ENCODE data around the gene SREBF2. TPM values are rescaled to one million over a fixed set of nuclear protein-coding genes. Genes with fewer than 3 reads are reported as not detected.

SREBF2 gene
- total RNA-seq, 6 experiments from 2014 or later: 29.3 to 42.1 (median 37.6) TPM

DNA sequence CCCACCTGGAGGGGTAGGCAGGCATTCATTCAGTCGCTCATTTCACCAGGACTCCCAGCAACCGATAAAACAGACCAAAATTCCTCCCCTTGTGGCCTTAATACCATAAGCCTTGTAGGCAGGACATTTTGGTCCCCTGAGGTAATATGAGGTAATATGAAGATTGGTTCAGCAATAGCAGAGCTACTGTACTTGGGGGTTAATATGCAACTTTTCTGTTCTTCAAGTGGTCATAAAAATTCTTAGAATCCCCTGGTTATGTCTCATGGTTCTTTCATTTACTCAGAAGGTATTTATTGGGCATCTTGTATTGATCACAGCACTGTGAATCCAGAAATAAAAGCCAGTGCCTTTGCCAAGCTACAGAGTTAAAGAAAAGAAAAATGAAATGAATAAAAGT lies 52.2 kb downstream of the SREBF2 start:
- Mint-ChIP-seq H3K27me3 (ENCODE audit: insufficient read depth) (no peaks in the 10 kb centered on the region), H3K4me1 (ENCODE audit: low read depth) (peaks cover 6% of the 10 kb centered on the region; the same call in 1 of the 2 replicates), H3K36me3 (ENCODE audit: low read depth) (peaks cover 43% of the 10 kb centered on the region), H3K9me3 (no peaks in the 10 kb centered on the region), H3K4me3 (no peak overlapping the region), H3K27ac (no peak overlapping the region)
- peak; percentile 6 for DNase-seq
- TF ChIP-seq, protein P1, sequence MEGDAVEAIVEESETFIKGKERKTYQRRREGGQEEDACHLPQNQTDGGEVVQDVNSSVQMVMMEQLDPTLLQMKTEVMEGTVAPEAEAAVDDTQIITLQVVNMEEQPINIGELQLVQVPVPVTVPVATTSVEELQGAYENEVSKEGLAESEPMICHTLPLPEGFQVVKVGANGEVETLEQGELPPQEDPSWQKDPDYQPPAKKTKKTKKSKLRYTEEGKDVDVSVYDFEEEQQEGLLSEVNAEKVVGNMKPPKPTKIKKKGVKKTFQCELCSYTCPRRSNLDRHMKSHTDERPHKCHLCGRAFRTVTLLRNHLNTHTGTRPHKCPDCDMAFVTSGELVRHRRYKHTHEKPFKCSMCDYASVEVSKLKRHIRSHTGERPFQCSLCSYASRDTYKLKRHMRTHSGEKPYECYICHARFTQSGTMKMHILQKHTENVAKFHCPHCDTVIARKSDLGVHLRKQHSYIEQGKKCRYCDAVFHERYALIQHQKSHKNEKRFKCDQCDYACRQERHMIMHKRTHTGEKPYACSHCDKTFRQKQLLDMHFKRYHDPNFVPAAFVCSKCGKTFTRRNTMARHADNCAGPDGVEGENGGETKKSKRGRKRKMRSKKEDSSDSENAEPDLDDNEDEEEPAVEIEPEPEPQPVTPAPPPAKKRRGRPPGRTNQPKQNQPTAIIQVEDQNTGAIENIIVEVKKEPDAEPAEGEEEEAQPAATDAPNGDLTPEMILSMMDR (IDR thresholded peaks at IDR 0.05): no peak

- TF ChIP-seq, protein P1 (IDR thresholded peaks at IDR 0.05): no peak
- Mint-ChIP-seq H3K27ac (no peak overlapping the region), H3K4me1 (ENCODE audit: low read depth) (peaks cover 6% of the 10 kb centered on the region; the same call in 1 of the 2 replicates), H3K4me3 (no peak overlapping the region), H3K27me3 (ENCODE audit: insufficient read depth) (no peaks in the 10 kb centered on the region), H3K9me3 (no peaks in the 10 kb centered on the region), H3K36me3 (ENCODE audit: low read depth) (peaks cover 43% of the 10 kb centered on the region)
- no peak for DNase-seq
These were observed 52.6 kb downstream of the SREBF2 start for GRCh38 chr22:41885516-41885915.

DNA sequence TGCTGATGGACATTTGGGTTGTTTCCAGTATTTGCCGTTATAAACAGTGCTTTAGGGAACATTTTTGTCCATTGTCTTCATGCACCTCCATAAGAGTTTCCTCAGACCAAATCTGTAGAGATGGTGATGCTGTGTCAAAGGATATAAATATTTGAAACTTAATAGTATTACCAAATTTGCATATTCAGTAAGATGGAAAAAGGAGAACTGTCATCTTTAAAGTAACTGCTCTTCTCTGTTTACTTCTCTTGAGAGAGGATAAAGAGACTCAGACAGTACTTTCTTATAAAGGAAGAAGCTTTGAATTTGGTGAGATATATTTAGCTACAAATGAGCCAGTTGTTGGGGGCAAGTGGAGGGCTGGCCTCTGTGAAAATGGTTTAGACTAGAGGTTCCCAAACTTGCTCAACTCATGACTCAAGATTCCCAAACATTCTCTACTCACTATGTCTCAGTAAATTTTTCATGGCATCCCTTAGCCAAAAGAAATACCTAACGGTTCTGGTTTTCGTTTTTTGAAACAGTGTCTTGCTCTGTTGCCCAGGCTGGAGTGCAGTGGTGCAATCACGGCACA lies 55.8 kb downstream of the SREBF2 start:
- H3K4me3 Mint-ChIP-seq: no peak overlapping the region
- no peaks in the 10 kb centered on the region for H3K27me3 Mint-ChIP-seq (ENCODE audit: insufficient read depth)
- no peak for DNase-seq
- peaks cover 30% of the 10 kb centered on the region for H3K36me3 Mint-ChIP-seq (ENCODE audit: low read depth)
- peaks cover 6% of the 10 kb centered on the region; the same call in 1 of the 2 replicates for H3K4me1 Mint-ChIP-seq (ENCODE audit: low read depth)
- H3K27ac Mint-ChIP-seq: no peak overlapping the region
- TF ChIP-seq, protein P1 (IDR thresholded peaks at IDR 0.05): no peak
- H3K9me3 Mint-ChIP-seq: no peaks in the 10 kb centered on the region

- Mint-ChIP-seq H3K4me3 (no peak overlapping the region), H3K36me3 (ENCODE audit: low read depth) (peaks cover 22% of the 10 kb centered on the region), H3K9me3 (no peaks in the 10 kb centered on the region), H3K27me3 (ENCODE audit: insufficient read depth) (no peaks in the 10 kb centered on the region), H3K4me1 (ENCODE audit: low read depth) (peaks cover 11% of the 10 kb centered on the region), H3K27ac (no peak overlapping the region)
- DNase-seq: no peak
- TF ChIP-seq, protein P1 (IDR thresholded peaks at IDR 0.05): no peak
These were observed 58.5 kb downstream of the SREBF2 start for GRCh38 chr22:41891407-41891806.

- peaks cover 11% of the 10 kb centered on the region for H3K4me1 Mint-ChIP-seq (ENCODE audit: low read depth)
- H3K27ac Mint-ChIP-seq: no peak overlapping the region
- peaks cover 9% of the 10 kb centered on the region for H3K36me3 Mint-ChIP-seq (ENCODE audit: low read depth)
- H3K9me3 Mint-ChIP-seq: no peaks in the 10 kb centered on the region
- no peak overlapping the region for H3K4me3 Mint-ChIP-seq
- TF ChIP-seq, protein P1 (IDR thresholded peaks at IDR 0.05): no peak
- H3K27me3 Mint-ChIP-seq (ENCODE audit: insufficient read depth): no peaks in the 10 kb centered on the region; the same call in 1 of the 2 replicates
- no peak for DNase-seq
These were observed 59.8 kb downstream of the SREBF2 start for GRCh38 chr22:41892721-41893120.
